ENCODE results near the gene OSTF1. TPM values are rescaled to one million over a fixed set of nuclear protein-coding genes. Genes with fewer than 3 reads are reported as not detected.

Gene OSTF1, protein sequence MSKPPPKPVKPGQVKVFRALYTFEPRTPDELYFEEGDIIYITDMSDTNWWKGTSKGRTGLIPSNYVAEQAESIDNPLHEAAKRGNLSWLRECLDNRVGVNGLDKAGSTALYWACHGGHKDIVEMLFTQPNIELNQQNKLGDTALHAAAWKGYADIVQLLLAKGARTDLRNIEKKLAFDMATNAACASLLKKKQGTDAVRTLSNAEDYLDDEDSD
- total RNA-seq = 20.6 TPM
- long read RNA-seq, transcript OSTF1-201 (10 exons, 1,319 nt) = major isoform, 15 of 16 reads
- long read RNA-seq, partial matches to known transcripts = 0 of 16 reads
- long read RNA-seq, other reads (novel, unspliced or antisense) = 1 of 16 reads

DNA sequence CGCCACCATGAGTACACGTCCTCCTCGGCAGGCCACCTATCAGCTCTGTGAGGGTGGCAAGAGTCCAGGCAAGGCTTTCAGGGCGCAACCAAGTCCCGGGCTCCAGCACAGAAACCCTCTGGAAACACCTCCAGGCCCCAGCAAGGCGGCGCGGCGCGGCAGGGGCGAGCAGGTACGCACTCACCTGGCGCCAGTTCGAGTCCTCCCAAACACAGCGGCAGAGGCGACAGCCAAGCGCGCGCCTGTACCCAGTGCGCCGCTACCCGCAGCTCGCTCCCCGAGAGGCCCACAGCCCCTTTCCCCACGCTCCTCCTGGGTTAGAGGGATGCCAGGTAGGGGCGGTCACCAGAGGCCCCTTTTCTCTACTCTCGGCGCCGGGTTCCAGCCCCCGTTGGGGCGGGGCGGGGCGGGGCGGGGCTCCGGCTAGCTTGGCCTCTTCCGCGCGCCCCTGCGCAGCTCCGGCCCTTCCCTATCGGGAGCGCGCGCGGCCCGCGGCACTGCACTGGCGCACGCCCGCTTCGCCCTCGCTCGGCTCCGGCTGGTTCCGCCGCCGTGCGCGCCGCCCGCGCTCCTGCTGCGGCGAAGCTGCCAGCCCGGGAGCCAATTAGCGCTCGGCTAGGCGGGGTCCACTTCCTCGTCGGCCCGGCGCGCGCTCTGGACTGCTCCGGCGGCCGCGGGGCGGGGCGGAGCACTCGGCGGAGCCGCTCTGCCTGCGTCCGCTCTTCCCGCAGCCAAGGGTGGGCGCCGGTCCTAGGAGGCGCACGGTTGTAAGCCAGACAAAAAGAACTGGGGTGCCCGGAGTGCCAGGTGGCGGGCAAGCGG, at the start of gene OSTF1, which contains the start of gene NMRK1:
OSTF1 (plus strand) TSS at position 691 of the 822 bp plus-strand sequence. CDS start 179 bp downstream, outside the sequence.
NMRK1 (minus strand) TSS at position 332 of the 822 bp plus-strand sequence. CDS start 5,040 bp downstream, outside the sequence.
- DNase-seq = peak; percentile 98
- intact Hi-C loops (cut with DNase I) = no loop called here
- ATAC-seq (ENCODE audit: poor library complexity) = peak; percentile 96

DNA sequence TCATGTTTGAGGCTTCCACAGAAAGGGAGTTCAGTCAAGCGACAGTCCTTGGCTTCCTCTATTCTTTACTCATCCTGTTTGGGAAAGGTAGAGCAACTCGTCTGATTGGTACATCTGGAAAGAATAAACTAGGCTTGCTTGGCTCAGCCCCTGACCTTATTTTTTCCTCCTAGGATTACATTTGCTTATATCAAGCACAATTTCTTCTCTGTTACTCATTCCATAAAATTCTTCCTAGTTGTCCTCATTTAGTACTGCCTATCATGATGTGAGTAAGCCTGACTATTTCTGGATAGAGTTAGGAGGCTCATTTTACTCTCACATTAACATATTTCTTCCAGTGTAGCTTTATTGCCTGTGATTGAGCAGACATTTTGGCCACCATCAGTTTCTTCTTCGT, 49.3 kb upstream of the OSTF1 start:
- intact Hi-C loops (cut with DNase I) = no loop called here
- ATAC-seq (ENCODE audit: poor library complexity) (no peak), DNase-seq (no peak)

DNA sequence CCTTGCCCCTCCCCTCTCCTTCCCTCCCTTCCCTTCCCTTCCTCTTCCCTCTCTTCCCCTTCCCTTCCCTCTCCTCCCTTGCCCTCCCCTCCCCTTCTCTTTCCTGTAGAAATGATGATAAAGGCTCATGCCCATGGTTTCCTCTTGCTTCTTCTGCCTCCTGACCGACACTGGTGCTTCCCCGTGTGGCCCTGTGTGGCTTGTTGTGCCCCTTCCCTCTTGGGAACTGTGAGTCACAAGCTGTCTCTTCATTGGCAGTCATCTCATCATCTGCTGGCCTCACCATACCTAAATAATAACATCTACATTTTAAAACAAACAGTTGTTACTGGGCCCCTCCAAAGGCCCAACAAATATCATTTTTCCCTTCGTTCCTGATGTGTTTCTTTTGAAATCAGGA, 48.5 kb upstream of the OSTF1 start:
- ATAC-seq (ENCODE audit: poor library complexity) = no peak
- intact Hi-C loops (cut with DNase I) = no loop called here
- DNase-seq = no peak

DNA sequence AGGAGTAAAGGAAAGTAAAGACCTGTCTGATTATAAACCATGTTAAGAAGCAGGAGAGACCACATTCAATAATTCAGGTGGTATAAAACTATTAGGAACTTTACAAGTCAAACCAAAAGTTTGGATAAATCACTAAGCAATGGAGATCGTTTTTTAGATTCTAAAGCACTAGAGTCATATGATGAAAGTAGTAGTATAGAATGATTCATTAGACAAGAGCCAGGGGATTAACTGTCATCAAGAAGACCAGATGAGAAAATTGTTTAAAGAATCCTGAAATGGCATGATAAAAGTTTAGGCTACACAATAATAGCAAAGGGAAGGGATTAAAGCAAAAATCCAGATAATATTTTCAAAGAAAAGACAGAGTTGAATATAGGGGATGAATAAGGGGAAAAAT, 47.3 kb upstream of the OSTF1 start:
- ATAC-seq (ENCODE audit: poor library complexity) (no peak), DNase-seq (no peak)
- intact Hi-C loops (cut with DNase I) = no loop called here

DNA sequence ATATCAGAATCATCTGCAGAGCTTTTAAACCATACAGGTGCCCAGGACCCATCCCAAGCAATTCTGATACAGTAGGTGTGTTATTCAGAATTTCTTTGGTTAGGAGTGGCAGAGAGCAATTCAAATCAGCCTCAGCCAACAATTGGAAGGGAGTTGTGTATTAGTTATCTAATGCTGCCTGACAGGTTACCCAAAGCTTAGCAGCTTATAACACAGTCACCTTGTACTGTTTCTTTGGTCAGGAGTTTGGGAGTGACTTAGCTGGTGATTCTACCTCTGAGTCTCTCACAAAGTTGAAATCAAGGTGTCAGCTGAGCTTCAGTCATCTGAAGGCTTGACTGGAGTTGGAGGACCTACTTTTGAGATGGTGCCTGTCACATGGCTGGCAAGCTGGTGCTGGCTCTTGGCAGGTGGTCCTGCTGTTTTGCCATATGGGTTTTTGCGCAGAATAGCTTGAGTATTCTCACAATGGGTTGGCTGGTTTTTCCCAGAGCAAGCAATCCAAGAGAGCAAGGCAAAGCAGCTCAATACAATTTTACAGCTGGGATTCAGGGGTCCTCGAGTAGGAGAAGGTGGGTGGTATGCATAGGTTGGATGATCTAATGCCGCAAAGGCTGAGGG, 41.5 kb upstream of the OSTF1 start:
- no peak for ATAC-seq (ENCODE audit: poor library complexity)
- no peak for DNase-seq
- intact Hi-C loops (cut with DNase I) = no loop called here

DNA sequence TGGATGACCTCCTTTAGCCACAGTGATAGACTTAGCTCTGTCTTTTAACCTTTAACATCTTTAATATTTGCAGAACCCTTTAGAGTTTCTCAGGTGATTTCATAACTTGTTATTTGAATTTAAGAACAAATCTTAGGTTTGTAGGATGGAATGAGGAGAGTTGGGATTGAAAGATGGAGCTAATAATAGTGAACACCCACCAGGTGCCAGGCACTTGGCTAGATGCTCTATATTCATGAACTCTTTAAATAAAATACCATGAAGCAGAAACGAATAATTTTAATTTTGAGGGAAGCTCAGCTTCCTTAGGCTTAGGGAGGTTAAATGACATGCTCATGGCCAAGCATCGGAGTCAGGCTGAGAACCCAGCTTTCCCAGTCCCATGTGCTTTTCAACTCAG, 40.8 kb upstream of the OSTF1 start:
- DNase-seq = no peak
- intact Hi-C loops (cut with DNase I) = no loop called here
- ATAC-seq (ENCODE audit: poor library complexity) = no peak

DNA sequence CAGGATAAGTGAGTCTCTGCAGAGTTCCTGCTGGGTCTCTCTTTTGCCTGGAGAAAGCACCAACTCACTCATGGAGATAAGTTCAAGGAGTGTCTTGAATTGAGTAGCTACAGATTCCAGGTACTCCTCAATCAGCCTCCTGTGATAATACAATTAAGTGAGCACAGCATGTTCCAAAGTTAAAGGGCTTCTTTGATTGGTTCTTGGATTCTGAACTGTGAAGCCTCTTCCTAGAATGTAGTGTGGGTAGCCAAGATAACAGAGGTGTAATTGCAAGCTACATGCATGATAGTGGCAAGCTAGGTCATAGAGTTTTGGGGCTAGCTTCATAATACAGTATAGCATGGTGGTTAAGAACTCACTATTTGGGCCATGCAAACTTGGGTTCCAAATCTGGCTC, 37.0 kb upstream of the OSTF1 start:
- intact Hi-C loops (cut with DNase I) = no loop called here
- ATAC-seq (ENCODE audit: poor library complexity) (no peak), DNase-seq (no peak)

DNA sequence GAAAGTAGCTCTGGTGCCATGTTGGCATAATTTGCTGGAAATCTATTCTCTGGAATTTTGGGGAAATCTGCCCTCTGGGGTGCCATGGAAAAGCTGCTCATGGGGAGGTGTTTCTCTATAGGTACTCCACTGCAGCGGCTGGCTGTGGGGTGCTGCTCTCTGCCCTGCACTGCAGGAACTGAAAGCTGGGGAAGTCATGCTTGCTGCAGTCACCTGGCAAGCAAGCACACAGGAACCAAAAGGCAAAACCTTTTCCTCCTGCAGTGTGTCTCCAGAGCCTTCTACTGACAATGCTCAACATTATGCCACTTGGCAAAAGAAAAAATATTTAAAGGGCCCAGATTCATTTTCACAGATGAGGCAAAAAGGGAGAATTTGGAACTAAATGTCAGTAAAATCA, 34.4 kb upstream of the OSTF1 start:
- DNase-seq = no peak
- intact Hi-C loops (cut with DNase I) = no loop called here
- ATAC-seq (ENCODE audit: poor library complexity) = no peak

DNA sequence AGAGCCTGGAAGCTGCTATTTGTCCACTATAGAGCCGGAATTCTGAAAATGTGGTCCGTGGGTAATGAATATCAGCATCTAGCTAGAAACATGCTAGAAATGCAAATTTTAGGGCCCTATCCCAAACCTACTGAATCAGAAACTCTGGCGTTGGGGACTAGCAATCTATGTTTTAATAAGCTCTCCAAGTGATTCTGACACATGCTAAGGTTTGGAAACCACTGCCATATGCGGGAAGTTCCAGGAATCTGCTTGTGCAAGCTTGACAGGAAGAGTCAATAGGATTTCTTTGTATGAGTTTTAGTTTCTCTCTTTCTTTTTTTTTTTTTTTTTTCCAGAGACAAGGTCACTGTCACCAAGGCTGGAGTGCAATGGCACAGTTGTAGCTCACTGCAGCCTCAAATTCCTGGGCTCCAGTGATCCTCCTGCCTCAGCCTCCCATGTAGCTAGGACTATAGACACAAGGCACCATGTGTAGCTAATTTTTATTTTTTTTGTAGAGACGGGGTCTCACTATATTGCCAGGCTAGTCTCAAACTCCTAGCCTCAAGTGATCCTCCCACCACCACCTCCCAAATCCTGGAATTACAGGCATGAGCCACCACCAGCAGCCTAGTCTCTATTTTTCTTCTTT, 33.8 kb upstream of the OSTF1 start:
- intact Hi-C loops (cut with DNase I) = no loop called here
- DNase-seq (no peak), ATAC-seq (ENCODE audit: poor library complexity) (no peak)

DNA sequence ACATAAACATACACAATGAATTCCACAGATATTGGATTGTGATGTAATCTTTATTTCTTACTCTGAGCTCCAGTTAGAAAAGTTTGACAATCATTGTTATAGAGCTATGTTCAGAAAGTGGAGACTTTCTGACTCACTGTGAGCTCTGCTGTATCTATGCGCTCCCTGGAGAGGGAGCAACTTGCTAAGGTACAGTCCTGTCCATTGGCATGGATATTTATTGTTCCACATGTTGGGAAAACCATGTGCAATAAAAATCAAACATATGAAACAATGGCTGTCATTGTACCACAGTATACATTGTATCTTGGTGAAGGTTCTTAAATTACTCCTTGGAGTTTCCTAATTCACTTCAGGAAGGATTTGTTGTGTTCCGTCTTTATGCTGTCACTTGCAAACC, 27.1 kb upstream of the OSTF1 start:
- intact Hi-C loops (cut with DNase I) = no loop called here
- ATAC-seq (ENCODE audit: poor library complexity) = no peak
- no peak for DNase-seq

DNA sequence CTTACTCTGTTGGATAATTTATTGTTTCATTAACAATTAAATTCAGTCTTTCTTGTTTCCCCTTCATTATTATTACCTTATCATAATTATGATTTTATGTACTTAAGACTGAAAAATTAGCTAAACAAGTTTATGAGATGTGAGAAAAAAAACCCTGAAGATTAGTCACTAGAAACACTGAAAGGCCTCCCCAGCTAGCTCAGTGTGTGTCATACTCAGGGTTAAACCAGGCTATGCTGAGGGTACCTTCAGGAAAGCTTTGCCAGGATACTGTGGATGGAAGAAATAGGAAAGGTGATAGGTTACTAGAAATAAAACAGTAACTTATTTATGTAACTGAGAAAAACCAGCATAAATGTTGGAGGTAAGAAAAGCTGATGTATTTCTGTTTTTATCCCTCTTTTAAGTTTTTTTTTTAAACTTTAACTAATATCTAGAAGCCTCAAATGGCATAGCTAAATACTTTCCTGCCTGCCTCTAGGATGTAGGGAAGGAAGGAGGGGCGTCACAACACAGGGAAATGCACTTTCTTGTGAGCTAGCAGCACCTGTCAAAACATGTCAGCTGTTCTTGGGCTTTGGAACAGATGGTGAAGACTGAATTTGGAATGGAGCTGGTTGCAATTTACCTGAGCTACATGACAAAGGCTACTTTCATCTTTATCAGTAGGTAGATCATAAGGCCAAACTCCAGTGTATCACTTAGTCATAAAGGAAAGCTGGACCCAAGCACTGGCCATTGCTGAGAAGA, 24.6 kb upstream of the OSTF1 start:
- intact Hi-C loops (cut with DNase I) = no loop called here
- no peak for ATAC-seq (ENCODE audit: poor library complexity)
- no peak for DNase-seq

DNA sequence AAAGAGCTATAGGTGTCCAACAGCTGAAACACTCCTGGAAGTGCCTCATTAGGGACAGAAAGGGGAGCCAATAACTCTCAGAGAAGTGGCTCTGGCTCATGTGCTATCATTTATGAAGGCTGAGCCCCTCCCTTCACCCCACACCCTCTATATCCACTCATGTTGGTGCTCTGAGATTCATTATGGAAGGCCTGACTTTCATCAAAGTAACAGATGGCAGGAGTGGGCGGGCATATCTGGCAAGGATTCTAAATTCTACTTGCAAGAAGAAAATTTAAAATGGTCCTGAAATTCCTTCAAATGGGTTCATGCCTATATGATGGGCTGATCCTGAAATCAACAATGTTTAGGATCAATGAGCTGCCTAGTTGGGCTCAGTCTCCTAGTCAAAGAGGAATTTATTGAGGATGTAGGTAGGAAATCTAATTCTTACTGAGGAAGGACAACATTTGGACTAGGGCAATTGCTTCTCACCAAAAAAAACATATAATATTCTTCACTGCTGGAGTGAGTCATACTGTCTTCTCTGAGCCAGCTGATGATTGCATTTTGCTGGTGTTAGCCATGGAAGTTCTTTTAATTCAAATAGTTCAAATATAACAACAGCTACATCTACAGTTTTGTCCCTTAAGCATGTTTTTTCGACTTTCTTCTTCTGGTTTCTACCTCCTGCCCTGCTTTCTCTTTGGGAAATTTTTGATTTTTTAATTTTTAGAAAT, 23.8 kb upstream of the OSTF1 start:
- peak; percentile 34 for ATAC-seq (ENCODE audit: poor library complexity)
- no peak for DNase-seq
- intact Hi-C loops (cut with DNase I) = no loop called here

DNA sequence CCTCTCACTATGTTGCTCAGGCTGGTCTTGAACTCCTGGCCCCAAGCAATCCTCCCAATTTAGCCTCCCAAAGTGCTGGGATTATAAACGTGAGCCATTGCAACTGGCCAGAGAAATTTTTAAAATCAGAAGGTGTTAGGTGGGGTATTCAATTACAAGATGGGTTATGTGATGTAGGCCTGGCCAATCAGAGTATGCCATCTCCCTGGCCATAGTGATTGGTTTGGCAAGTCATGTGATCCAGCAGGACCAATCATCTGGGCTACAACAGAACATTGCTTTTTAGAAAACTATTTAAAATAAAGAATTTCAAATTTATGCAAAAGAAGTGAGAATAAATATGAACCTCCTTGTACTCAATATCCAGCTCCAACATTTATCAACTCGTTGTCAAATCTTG, 22.8 kb upstream of the OSTF1 start:
- intact Hi-C loops (cut with DNase I) = no loop called here
- DNase-seq (no peak), ATAC-seq (ENCODE audit: poor library complexity) (no peak)

DNA sequence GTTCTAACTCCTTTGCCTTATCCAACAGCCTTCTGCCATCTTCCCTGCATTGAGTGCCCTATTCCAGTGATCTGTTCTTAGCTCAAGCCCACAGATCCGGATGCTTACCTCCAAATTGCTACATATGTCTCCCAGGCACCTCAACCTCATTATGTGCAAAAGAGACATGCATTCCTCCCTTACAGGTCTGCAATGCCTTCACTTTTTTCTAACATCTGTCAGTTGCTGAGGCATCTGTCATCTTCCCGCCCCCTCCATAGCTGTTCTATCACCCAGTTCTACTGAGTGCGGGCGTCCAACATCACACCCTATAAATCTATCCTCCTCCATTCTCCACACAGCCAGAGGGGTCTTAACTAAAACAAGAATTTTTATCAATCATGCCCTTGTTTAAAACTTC, 20.4 kb upstream of the OSTF1 start:
- ATAC-seq (ENCODE audit: poor library complexity) (no peak), DNase-seq (no peak)
- intact Hi-C loops (cut with DNase I) = no loop called here

DNA sequence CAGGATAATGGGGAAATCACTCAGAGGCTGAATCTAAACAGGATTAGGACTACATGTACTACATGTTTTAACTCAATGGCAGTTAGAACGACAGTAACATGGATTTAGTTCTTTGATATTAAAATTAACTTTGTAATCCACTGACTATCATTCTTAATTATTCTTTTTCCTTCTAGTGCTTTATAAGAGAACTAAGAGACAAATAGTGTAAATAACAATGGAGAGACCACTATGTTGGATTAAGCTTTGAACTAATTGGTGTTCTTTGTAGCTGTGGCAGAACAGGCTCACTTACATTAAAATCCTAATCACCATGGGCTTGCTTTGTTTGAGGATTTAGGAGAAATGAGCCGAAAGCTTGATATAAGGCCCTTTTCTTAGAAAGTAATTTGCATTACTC, 19.1 kb upstream of the OSTF1 start:
- no peak for ATAC-seq (ENCODE audit: poor library complexity)
- intact Hi-C loops (cut with DNase I) = no loop called here
- DNase-seq = no peak

DNA sequence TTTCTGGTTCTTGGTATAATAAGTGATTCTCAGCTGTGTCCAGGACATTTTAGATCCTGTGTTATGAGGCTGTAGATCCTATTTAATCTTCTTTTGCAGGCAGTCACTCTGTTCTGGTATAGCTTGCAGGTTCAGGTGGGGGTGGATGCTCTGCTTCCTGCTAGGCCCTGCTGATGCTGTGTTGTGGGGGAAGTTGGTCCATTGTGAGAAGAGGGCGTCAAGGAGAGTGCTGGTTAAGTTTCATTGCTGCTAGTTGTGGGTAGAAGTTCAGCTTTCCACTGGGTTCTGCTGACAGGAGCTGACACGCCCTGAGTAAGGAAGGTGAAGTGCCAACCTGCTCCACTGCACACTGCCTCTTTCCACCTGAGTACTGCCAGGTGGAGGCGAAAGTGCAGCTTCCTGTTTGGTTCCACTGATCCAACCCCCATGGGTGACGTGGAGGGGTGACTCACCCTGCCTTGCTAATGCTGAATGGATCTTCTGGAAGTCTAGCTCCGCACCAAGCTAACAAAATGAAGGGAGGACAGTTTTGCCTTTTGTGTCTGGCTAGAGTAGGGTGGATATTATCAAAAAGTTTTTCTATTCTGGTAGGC, 16.7 kb upstream of the OSTF1 start:
- DNase-seq = no peak
- peak; percentile 38 for ATAC-seq (ENCODE audit: poor library complexity)
- intact Hi-C loops (cut with DNase I) = loop anchor here (10.0 kb wide), 1 partner anchor 137 kb away; no protein-coding TSS in a partner anchor

DNA sequence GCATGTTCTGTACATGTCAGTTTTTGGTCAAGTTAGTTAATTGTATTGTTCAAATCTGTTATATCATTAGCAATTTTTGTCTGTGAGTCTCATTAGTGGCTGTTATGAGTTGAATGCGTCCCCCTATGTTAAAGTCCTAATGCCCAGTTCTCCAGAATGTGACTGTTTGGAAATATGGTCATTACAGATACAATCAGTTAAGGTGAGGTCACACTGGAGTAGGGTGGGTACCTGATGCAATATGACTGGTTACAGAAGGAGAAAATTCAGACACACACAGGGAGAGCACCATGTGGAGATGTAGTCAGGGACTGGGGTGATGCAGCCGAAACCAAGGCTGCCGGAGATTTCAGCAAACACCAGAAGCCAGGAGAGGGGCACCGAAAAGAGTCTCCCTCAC, 15.4 kb upstream of the OSTF1 start:
- ATAC-seq (ENCODE audit: poor library complexity) (no peak), DNase-seq (no peak)
- intact Hi-C loops (cut with DNase I) = loop anchor here (10.0 kb wide), 1 partner anchor 138 kb away; no protein-coding TSS in a partner anchor

Measured in Right ventricle myocardium superior (tissue), 1 donor.